ENCODE results near the gene CEP164.

- TF ChIP-seq, protein P1, sequence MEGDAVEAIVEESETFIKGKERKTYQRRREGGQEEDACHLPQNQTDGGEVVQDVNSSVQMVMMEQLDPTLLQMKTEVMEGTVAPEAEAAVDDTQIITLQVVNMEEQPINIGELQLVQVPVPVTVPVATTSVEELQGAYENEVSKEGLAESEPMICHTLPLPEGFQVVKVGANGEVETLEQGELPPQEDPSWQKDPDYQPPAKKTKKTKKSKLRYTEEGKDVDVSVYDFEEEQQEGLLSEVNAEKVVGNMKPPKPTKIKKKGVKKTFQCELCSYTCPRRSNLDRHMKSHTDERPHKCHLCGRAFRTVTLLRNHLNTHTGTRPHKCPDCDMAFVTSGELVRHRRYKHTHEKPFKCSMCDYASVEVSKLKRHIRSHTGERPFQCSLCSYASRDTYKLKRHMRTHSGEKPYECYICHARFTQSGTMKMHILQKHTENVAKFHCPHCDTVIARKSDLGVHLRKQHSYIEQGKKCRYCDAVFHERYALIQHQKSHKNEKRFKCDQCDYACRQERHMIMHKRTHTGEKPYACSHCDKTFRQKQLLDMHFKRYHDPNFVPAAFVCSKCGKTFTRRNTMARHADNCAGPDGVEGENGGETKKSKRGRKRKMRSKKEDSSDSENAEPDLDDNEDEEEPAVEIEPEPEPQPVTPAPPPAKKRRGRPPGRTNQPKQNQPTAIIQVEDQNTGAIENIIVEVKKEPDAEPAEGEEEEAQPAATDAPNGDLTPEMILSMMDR (conservative IDR thresholded peaks at IDR 0.05; ENCODE audit: low read depth in 2 of 2) = no peak
- TF ChIP-seq EZH2 (IDR thresholded peaks at IDR 0.05; ENCODE audit: low read depth, unreplicated experiment) = no peak
- no peak for TF ChIP-seq POLR2AphosphoS5 (IDR thresholded peaks at IDR 0.05; ENCODE audit: low read depth)
- no peak for TF ChIP-seq ZNF331 (CRISPR knock-in tag; IDR thresholded peaks at IDR 0.05; ENCODE audit: low read depth)
- no peak for TF ChIP-seq CREB1 (CRISPR knock-in tag; IDR thresholded peaks at IDR 0.05; ENCODE audit: low read depth)
- no peak for TF ChIP-seq ZNF114 (CRISPR knock-in tag; IDR thresholded peaks at IDR 0.05)
- TF ChIP-seq, protein P2, sequence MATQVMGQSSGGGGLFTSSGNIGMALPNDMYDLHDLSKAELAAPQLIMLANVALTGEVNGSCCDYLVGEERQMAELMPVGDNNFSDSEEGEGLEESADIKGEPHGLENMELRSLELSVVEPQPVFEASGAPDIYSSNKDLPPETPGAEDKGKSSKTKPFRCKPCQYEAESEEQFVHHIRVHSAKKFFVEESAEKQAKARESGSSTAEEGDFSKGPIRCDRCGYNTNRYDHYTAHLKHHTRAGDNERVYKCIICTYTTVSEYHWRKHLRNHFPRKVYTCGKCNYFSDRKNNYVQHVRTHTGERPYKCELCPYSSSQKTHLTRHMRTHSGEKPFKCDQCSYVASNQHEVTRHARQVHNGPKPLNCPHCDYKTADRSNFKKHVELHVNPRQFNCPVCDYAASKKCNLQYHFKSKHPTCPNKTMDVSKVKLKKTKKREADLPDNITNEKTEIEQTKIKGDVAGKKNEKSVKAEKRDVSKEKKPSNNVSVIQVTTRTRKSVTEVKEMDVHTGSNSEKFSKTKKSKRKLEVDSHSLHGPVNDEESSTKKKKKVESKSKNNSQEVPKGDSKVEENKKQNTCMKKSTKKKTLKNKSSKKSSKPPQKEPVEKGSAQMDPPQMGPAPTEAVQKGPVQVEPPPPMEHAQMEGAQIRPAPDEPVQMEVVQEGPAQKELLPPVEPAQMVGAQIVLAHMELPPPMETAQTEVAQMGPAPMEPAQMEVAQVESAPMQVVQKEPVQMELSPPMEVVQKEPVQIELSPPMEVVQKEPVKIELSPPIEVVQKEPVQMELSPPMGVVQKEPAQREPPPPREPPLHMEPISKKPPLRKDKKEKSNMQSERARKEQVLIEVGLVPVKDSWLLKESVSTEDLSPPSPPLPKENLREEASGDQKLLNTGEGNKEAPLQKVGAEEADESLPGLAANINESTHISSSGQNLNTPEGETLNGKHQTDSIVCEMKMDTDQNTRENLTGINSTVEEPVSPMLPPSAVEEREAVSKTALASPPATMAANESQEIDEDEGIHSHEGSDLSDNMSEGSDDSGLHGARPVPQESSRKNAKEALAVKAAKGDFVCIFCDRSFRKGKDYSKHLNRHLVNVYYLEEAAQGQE (IDR thresholded peaks at IDR 0.05; ENCODE audit: unreplicated experiment) = no peak
- no peak for TF ChIP-seq EZH2phosphoT487 (IDR thresholded peaks at IDR 0.05; ENCODE audit: unreplicated experiment)
These were observed 112.6 kb downstream of the CEP164 start for GRCh38 chr11:117440258-117440657.
